A549 (cell line): ENCODE measurements around the gene RPL21. TPM values are rescaled to one million over a fixed set of nuclear protein-coding genes. Genes with fewer than 3 reads are reported as not detected.
"Not testable (repeated sequence)": the region's sequence is repeated elsewhere in the genome, so short reads cannot be mapped to it uniquely, and the experiment has no call there.

Source experiments
- ATAC-seq, 2 experiments: fragments of 200-7000 bp in 1 of 2; fragments of >200 bp in 1 of 2; cut with Nextera tagmentation in 1 of 2; cut with Tn5 transposase in 1 of 2; 3 replicates each; pipeline versions ENCODE4 v1.8.0 to v1.9.1; 2018 to 2020; ENCODE audit warnings: mild to moderate bottlenecking in 1 of 2, moderate library complexity in 1 of 2
- CTCF ChIA-PET: fragments of 300-600 bp; sonication (Branson Sonifier 250); formaldehyde crosslinking; extraction: SDS; loops from one replicate; lab custom pipeline; 2021; ENCODE audit warnings: antibody characterized with exemption, inconsistent platforms; lab: Yijun Ruan, JAX
- POLR2A ChIA-PET: fragments of 350-600 bp; formaldehyde crosslinking; extraction: SDS; loops from one replicate; lab custom pipeline; 2021; ENCODE audit warnings: antibody characterized with exemption, inconsistent platforms; lab: Yijun Ruan, JAX
- DNase-seq, 2 experiments: peaks; one replicate each; pipeline versions ENCODE4 v3.0.0 to v3.0.0-alpha.2; 2011 to 2016; ENCODE audit warnings: low read depth in 1 of 2, low spot score in 1 of 2
- FAIRE-seq: peaks from 2 replicates; lab custom pipeline; 2011; peaks lifted over from hg19 to GRCh38; lab: Jason Lieb, UNC
- H3K27ac ChIP-seq, 2 experiments: fragments of >200 bp; sonication (Bioruptor Twin); formaldehyde crosslinking; 3 replicates each; pipeline ENCODE4 v1.5.1; 2016 to 2017
- H3K4me1 ChIP-seq: fragments of >200 bp; sonication (Bioruptor Twin); formaldehyde crosslinking; 3 replicates; pipeline ENCODE4 v1.6.1; 2016
- H3K4me2 ChIP-seq: fragments of >200 bp; sonication (Bioruptor Twin); formaldehyde crosslinking; 3 replicates; pipeline ENCODE4 v1.6.1; 2016
- H3K4me3 ChIP-seq: fragments of >200 bp; sonication (Bioruptor Twin); formaldehyde crosslinking; 3 replicates; pipeline ENCODE4 v1.5.1; 2016
- H3K9me3 ChIP-seq: fragments of >200 bp; sonication (Bioruptor Twin); formaldehyde crosslinking; 3 replicates; pipeline ENCODE4 v1.6.1; 2016
- CTCF ChIP-seq: fragments of >200 bp; sonication (Bioruptor Twin); formaldehyde crosslinking; IDR thresholded peaks from 3 replicates; pipeline ENCODE4 v1.5.1; 2016
- EHF ChIP-seq: fragments of 250-450 bp; sonication (Bioruptor Pico); IDR thresholded peaks from 2 replicates; pipeline ENCODE4 v1.5.0; 2020; ENCODE audit warnings: mild to moderate bottlenecking
- EHMT2 ChIP-seq: fragments of 200-600 bp; sonication (generic); IDR thresholded peaks from 2 replicates; pipeline ENCODE4 v1.6.1; 2016; ENCODE audit warnings: antibody characterized with exemption, low read depth, mild to moderate bottlenecking, moderate library complexity
- ESRRA ChIP-seq: fragments of 150-350 bp; IDR thresholded peaks from 2 replicates; pipeline ENCODE4 v1.6.1; 2014; ENCODE audit warnings: mild to moderate bottlenecking, low read length, borderline replicate concordance
- HMGXB4 ChIP-seq: fragments of 250-450 bp; sonication (Bioruptor Pico); IDR thresholded peaks from 2 replicates; pipeline ENCODE4 v1.5.0; 2021; ENCODE audit warnings: mild to moderate bottlenecking, moderate library complexity, borderline replicate concordance
- HOXB13 ChIP-seq: fragments of 250-450 bp; sonication (Bioruptor Pico); IDR thresholded peaks from 2 replicates; pipeline ENCODE4 v1.5.0; 2020; ENCODE audit warnings: low read depth, mild to moderate bottlenecking, moderate library complexity
- JUN ChIP-seq, 2 experiments: fragments of >200 bp; sonication (Bioruptor Twin); formaldehyde crosslinking; IDR thresholded peaks; 2 replicates in 1 of 2; 3 replicates in 1 of 2; pipeline ENCODE4 v1.6.1; 2016 to 2017
- JUNB ChIP-seq: fragments of >200 bp; sonication (Bioruptor Twin); formaldehyde crosslinking; IDR thresholded peaks from 2 replicates; pipeline ENCODE4 v1.6.1; 2016
- KDM5A ChIP-seq: fragments of 200-600 bp; sonication (generic); IDR thresholded peaks from 2 replicates; pipeline ENCODE4 v1.6.1; 2016; ENCODE audit warnings: antibody characterized with exemption, mild to moderate bottlenecking
- MYC ChIP-seq: IDR thresholded peaks from 2 replicates; pipeline ENCODE4 v1.6.1; 2012; ENCODE audit warnings: mild to moderate bottlenecking, inconsistent platforms, low read length, improper control_type of control experiment, borderline replicate concordance
- POLR2A ChIP-seq: IDR thresholded peaks from 2 replicates; pipeline ENCODE4 v1.6.1; 2012; ENCODE audit warnings: mild to moderate bottlenecking, low read length
- POLR2AphosphoS2 ChIP-seq: conservative IDR thresholded peaks from 2 replicates; pipeline ENCODE4 v1.6.1; 2012; ENCODE audit warnings: low read length, improper control_type of control experiment, inconsistent platforms
- RNF2 ChIP-seq: fragments of 200-600 bp; sonication (generic); IDR thresholded peaks from 2 replicates; pipeline ENCODE4 v1.6.1; 2016; ENCODE audit warnings: low read depth, mild to moderate bottlenecking, antibody characterized with exemption, moderate library complexity, borderline replicate concordance
- TFCP2L1 ChIP-seq: fragments of 250-450 bp; sonication (Bioruptor Pico); IDR thresholded peaks from 2 replicates; pipeline ENCODE4 v1.5.0; 2021; ENCODE audit warnings: mild to moderate bottlenecking
- TP53 ChIP-seq: fragments of 250-450 bp; sonication (Bioruptor Pico); IDR thresholded peaks from 2 replicates; pipeline ENCODE4 v1.5.0; 2021; ENCODE audit warnings: mild to moderate bottlenecking, moderate library complexity
- ZC3H11A ChIP-seq: fragments of 450-650 bp; IDR thresholded peaks from 2 replicates; pipeline ENCODE4 v1.6.1; 2014; ENCODE audit warnings: antibody characterized with exemption, mild to moderate bottlenecking
- ZFP36 ChIP-seq: fragments of 450-650 bp; IDR thresholded peaks from 2 replicates; pipeline ENCODE4 v1.6.1; 2014; ENCODE audit warnings: borderline replicate concordance; ENCODE audit not compliant: partially characterized antibody
- WGBS: methylation state at CpG from one replicate; pipeline ENCODE4 v1.1.6; 2017; ENCODE audit errors: missing lambda C conversion rate; 5-methylcytosine and 5-hydroxymethylcytosine counted together
- polyA plus RNA-seq, 4 experiments: library from polyadenylated mRNA; depleted of rRNA in 3 of 4; stranded (reverse); fragments of >200 nt; fragmentation: RNase III in 1 of 4; extraction: RNeasy Plus Mini Kit Qiagen cat#74134 plus additional on column Dnase treatment in 1 of 4; gene quantifications; 2 replicates in 3 of 4; 3 replicates in 1 of 4; pipeline ENCODE4 v1.2.3, GENCODE V29; 2011 to 2017
- TF ChIP-seq, protein P1 (sequence below): fragments of 250-450 bp; sonication (Bioruptor Pico); IDR thresholded peaks from 2 replicates; pipeline ENCODE4 v1.5.0; 2020; ENCODE audit warnings: low read depth, mild to moderate bottlenecking, moderate library complexity

The RPL21 gene
- polyA plus RNA-seq, 2 of the 4 experiments (the other 2 are of a cell fraction): 1,202 to 1,367 TPM

GRCh38 chr13:27295660-27296059, 44.3 kb downstream of the RPL21 start:
- Histone ChIP-seq H3K9me3 (no peaks in the 10 kb centered on the region), H3K4me1 (no peaks in the 10 kb centered on the region), H3K4me3 (no peak overlapping the region), H3K4me2 (no peak overlapping the region), H3K27ac (no peak overlapping the region)
- FAIRE-seq: no peak
- 42% methylated on average over 3 of the region's 4 CpGs for WGBS
- DNase-seq: no peak
- ChIA-PET POLR2A (no interaction called here), CTCF (interaction anchor here (1.3 to 1.5 kb wide), 2 partner anchors 310 to 349 kb away, joined by 5 read pairs; no protein-coding TSS in a partner anchor)
- ATAC-seq: no peak
- no peak for TF ChIP-seq MYC
- no peak for TF ChIP-seq KDM5A

DNA sequence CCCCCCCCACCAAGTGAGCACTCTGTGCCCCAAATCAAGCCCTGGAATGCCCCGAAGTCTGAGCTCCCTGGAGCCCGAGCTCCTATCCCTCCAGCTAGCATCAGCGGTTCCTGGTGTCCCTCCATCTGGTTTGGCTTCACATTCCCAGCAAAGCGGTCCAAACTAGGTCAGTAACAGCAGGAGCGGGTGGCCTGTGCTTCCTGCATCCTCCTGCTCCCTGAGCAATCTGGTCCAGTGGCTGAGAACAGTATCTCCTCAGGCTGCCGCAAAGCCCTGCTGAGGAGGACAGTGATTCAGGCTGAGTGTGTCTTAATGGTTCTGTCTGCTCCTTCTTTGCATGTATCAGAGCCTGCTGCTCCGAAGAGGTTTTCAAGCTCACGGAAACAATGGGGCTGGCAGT, 45.1 kb downstream of the RPL21 start:
- H3K4me3 ChIP-seq: no peak overlapping the region
- no peak for FAIRE-seq
- CTCF ChIA-PET: interaction anchor here (1.0 to 1.3 kb wide), 2 partner anchors 12 to 350 kb away, joined by 3 to 5 read pairs; no protein-coding TSS in a partner anchor
- TF ChIP-seq CTCF (no peak), HOXB13 (no peak), TP53 (CRISPR knock-in tag) (no peak), POLR2A (no peak), POLR2AphosphoS2 (no peak), ZFP36 (no peak), TFCP2L1 (CRISPR knock-in tag) (no peak), EHMT2 (no peak), EHF (CRISPR knock-in tag) (no peak), ZC3H11A (no peak), JUN (IDR thresholded peaks at IDR 0.05) (no peak), RNF2 (no peak)
- TF ChIP-seq, protein P1, sequence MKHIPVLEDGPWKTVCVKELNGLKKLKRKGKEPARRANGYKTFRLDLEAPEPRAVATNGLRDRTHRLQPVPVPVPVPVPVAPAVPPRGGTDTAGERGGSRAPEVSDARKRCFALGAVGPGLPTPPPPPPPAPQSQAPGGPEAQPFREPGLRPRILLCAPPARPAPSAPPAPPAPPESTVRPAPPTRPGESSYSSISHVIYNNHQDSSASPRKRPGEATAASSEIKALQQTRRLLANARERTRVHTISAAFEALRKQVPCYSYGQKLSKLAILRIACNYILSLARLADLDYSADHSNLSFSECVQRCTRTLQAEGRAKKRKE: no peak
- TF ChIP-seq, all 56 proteins: peak for 0
- Histone ChIP-seq H3K27ac (no peak overlapping the region), H3K4me2 (no peak overlapping the region), H3K9me3 (no peaks in the 10 kb centered on the region), H3K4me1 (no peaks in the 10 kb centered on the region)
- DNase-seq: no peak
- whole genome bisulfite sequencing: 94% methylated on average over 5 of the region's 8 CpGs
- POLR2A ChIA-PET: no interaction called here
- no peak for ATAC-seq

GRCh38 chr13:27298849-27299248, 47.5 kb downstream of the RPL21 start:
- 20% methylated on average over 5 of the region's 5 CpGs for WGBS

DNA sequence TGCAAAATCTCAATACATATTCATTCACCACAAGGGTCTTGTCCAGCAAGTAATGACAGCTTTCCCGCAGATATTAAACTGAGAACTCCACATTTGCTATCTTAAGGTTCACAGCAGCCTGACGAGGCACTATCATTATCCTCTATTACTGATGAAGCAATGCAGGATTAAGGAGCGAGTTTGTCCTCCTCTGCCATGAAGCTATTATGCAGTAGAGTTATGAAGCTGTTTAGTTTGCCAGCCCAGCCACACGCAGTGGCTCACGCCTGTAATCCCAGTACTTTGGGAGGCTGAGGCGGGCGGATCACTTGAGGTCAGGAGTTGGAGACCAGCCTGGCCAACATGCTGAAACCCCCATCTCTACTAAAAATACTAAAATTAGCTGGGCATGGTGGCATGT, 49.0 kb downstream of the RPL21 start:
- WGBS: 77% methylated on average over 3 of the region's 7 CpGs
- FAIRE-seq, H3K27ac ChIP-seq, DNase-seq, H3K4me1 ChIP-seq, H3K4me2 ChIP-seq, ATAC-seq, H3K4me3 ChIP-seq, POLR2A ChIA-PET, H3K9me3 ChIP-seq: not testable (repeated sequence)
- CTCF ChIA-PET: interaction anchor here (0.9 to 1.8 kb wide), 5 partner anchors 16 to 315 kb away, joined by 3 to 4 read pairs (median 3); partner anchors contain the start of gene RASL11A

More at GRCh38 chr13:27298849-27299248, 47.5 kb downstream of the RPL21 start:
- FAIRE-seq (no peak), ATAC-seq (no peak), DNase-seq (no peak)
- Histone ChIP-seq H3K27ac (no peak overlapping the region), H3K4me2 (no peak overlapping the region), H3K4me3 (no peak overlapping the region), H3K4me1 (no peaks in the 10 kb centered on the region), H3K9me3 (no peaks in the 10 kb centered on the region)
- ChIA-PET CTCF (interaction anchor here (0.8 to 1.5 kb wide), 4 partner anchors 15 to 353 kb away, joined by 3 to 4 read pairs (median 3); no protein-coding TSS in a partner anchor), POLR2A (no interaction called here)
- TF ChIP-seq JUNB: no peak
- no peak for TF ChIP-seq EHMT2
- no peak for TF ChIP-seq ESRRA
- TF ChIP-seq HMGXB4 (CRISPR knock-in tag): no peak
